PC-9 (cell line): ENCODE measurements around the gene GLIPR1L2. TPM values are rescaled to one million over a fixed set of nuclear protein-coding genes. Genes with fewer than 3 reads are reported as not detected.

Experiments
- BruUV-seq: library from RNA; stranded (reverse); fragments of 400-500 nt; replicated peaks from 2 replicates; lab custom pipeline; 2021; lab: Mats Ljungman, UMichigan
- CTCF ChIA-PET: fragments of 300-600 bp; sonication (Branson Sonifier 250); formaldehyde crosslinking; loops from one replicate; lab custom pipeline; 2022; ENCODE audit warnings: antibody characterized with exemption; lab: Charles Lee
- POLR2A ChIA-PET: fragments of 300-600 bp; sonication (Branson Sonifier 250); formaldehyde crosslinking; loops from one replicate; lab custom pipeline; 2022; ENCODE audit warnings: antibody characterized with exemption; ENCODE audit not compliant: unreplicated experiment; lab: Charles Lee
- DNase-seq, 2 experiments: peaks; one replicate each; pipeline versions ENCODE4 v3.0.0 to v3.0.0-alpha.2; 2015 to 2022; ENCODE audit warnings: mixed read lengths in 1 of 2
- H2AFZ ChIP-seq: fragments of 200-600 bp; sonication (generic); 2 replicates; pipeline ENCODE4 v1.8.1; 2017; ENCODE audit warnings: antibody characterized with exemption
- H3F3A ChIP-seq: fragments of 200-600 bp; sonication (generic); 2 replicates; pipeline ENCODE4 v1.8.1; 2017; ENCODE audit warnings: antibody characterized with exemption, mild to moderate bottlenecking, low read depth; ENCODE audit not compliant: insufficient read depth
- H3K27ac ChIP-seq: fragments of 200-600 bp; sonication (generic); 2 replicates; pipeline ENCODE4 v1.6.1; 2016; ENCODE audit warnings: mixed run types
- H3K27me3 ChIP-seq: fragments of 200-600 bp; sonication (generic); 2 replicates; pipeline ENCODE4 v1.6.1; 2016; ENCODE audit warnings: low read depth, mixed run types; ENCODE audit not compliant: insufficient read depth
- H3K36me3 ChIP-seq: fragments of 200-600 bp; sonication (generic); 2 replicates; pipeline ENCODE4 v1.6.1; 2016; ENCODE audit warnings: low read depth, mixed run types
- H3K4me1 ChIP-seq: fragments of 200-600 bp; sonication (generic); replicated peaks from 2 replicates; pipeline ENCODE4 v1.6.1; 2016; ENCODE audit warnings: mixed run types; ENCODE audit not compliant: insufficient read depth
- H3K4me2 ChIP-seq: fragments of 200-600 bp; sonication (generic); 2 replicates; pipeline ENCODE4 v1.6.1; 2017; ENCODE audit warnings: mixed run types
- H3K4me3 ChIP-seq: fragments of 200-600 bp; sonication (generic); 2 replicates; pipeline ENCODE4 v1.6.1; 2016; ENCODE audit warnings: mixed run types
- H3K79me2 ChIP-seq: fragments of 200-600 bp; sonication (generic); 2 replicates; pipeline ENCODE4 v1.6.1; 2017; ENCODE audit warnings: low read depth, mixed run types
- H3K9me2 ChIP-seq: fragments of 200-600 bp; sonication (generic); 2 replicates; pipeline ENCODE4 v1.8.1; 2017; ENCODE audit warnings: mild to moderate bottlenecking; ENCODE audit not compliant: insufficient read depth
- H3K9me3 ChIP-seq: fragments of 200-600 bp; sonication (generic); 2 replicates; pipeline ENCODE4 v1.8.1; 2016; ENCODE audit warnings: low read depth; ENCODE audit not compliant: insufficient read depth
- H4K20me1 ChIP-seq: fragments of 200-600 bp; sonication (generic); 2 replicates; pipeline ENCODE4 v1.8.1; 2017; ENCODE audit not compliant: insufficient read depth
- EZH2 ChIP-seq: fragments of 200-600 bp; sonication (generic); IDR thresholded peaks from 2 replicates; pipeline ENCODE4 v1.8.0; 2017; ENCODE audit warnings: antibody characterized with exemption, low read depth
- intact Hi-C: fragments of 100-400 bp; cut with micrococcal nuclease; formaldehyde crosslinking; loops from one replicate; pipeline ENCODE4 v1.10.0; 2022; ENCODE audit not compliant: unreplicated experiment
- total RNA-seq: library from RNA; stranded (reverse); gene quantifications from 2 replicates; pipeline ENCODE4 v1.2.3, GENCODE V29; 2021
- TF ChIP-seq, protein P1 (sequence below): fragments of 200-600 bp; sonication (generic); conservative IDR thresholded peaks from 2 replicates; pipeline ENCODE4 v1.6.1; 2017; ENCODE audit warnings: mixed run types, antibody characterized with exemption, mild to moderate bottlenecking, moderate library complexity

GLIPR1L2 gene
- total RNA-seq, 1 experiment from 2014 or later, result not detected

DNA sequence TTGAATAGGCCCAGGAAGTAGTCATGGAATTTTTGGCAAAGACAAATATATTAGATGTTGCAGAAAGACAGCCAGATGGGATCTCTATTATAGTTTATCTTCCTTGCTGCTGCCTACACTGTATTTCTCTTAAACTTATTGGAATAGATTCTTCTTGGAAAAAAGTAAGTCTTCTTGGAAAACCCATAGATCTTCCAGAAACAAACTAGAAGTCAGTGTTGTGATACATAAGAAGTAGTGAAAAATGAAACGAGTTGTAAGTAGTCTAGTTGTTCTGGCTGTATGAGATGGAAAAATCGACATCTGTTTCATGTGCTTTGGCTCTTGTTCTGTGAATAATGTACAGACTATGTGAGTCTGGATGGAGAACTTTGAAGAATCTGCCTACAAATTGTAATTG lies 29.0 kb downstream of the GLIPR1L2 start:
- DNase-seq, result no peak
- no peaks in the 10 kb centered on the region for H3K36me3 ChIP-seq
- no peak overlapping the region for H3K4me2 ChIP-seq
- H3K79me2 ChIP-seq, result no peaks in the 10 kb centered on the region
- no peak overlapping the region for H3K27ac ChIP-seq
- no peaks in the 10 kb centered on the region for H4K20me1 ChIP-seq
- H2AFZ ChIP-seq, result no peak overlapping the region
- no peaks in the 10 kb centered on the region for H3F3A ChIP-seq
- H3K27me3 ChIP-seq, result no peaks in the 10 kb centered on the region
- intact Hi-C loops, result no loop called here
- CTCF ChIA-PET, result no interaction called here
- BruUV-seq, result no TSS peak
- H3K4me3 ChIP-seq, result no peak overlapping the region
- no peaks in the 10 kb centered on the region for H3K4me1 ChIP-seq
- TF ChIP-seq, protein P1, sequence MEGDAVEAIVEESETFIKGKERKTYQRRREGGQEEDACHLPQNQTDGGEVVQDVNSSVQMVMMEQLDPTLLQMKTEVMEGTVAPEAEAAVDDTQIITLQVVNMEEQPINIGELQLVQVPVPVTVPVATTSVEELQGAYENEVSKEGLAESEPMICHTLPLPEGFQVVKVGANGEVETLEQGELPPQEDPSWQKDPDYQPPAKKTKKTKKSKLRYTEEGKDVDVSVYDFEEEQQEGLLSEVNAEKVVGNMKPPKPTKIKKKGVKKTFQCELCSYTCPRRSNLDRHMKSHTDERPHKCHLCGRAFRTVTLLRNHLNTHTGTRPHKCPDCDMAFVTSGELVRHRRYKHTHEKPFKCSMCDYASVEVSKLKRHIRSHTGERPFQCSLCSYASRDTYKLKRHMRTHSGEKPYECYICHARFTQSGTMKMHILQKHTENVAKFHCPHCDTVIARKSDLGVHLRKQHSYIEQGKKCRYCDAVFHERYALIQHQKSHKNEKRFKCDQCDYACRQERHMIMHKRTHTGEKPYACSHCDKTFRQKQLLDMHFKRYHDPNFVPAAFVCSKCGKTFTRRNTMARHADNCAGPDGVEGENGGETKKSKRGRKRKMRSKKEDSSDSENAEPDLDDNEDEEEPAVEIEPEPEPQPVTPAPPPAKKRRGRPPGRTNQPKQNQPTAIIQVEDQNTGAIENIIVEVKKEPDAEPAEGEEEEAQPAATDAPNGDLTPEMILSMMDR, result no peak
- no peak for TF ChIP-seq EZH2
- no peaks in the 10 kb centered on the region for H3K9me3 ChIP-seq
- no peaks in the 10 kb centered on the region for H3K9me2 ChIP-seq
- POLR2A ChIA-PET, result no interaction called here

DNA sequence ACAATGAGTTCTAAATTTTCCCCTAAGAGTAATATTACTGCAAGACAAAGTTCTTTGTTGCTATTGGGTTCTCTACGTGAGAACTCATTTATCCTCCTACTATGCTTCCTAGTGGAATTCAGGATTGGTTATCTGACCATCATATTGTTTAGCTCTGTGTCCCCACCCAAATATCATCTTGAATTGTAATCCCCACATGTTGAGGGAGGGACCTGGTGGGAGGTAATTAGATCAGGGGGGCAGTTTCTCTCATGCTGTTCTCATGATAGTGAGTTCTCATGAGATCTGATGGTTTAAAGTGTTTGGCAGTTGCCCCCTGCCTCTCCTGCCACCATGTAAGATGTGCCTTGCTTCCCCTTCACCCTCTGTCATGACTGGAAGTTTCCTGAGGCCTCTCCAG lies 36.6 kb downstream of the GLIPR1L2 start:
- no peaks in the 10 kb centered on the region for H3K36me3 ChIP-seq
- H3K4me3 ChIP-seq, result no peak overlapping the region
- CTCF ChIA-PET, result no interaction called here
- TF ChIP-seq, protein P1, result no peak
- TF ChIP-seq EZH2, result no peak
- no peaks in the 10 kb centered on the region for H3K27me3 ChIP-seq
- H3K79me2 ChIP-seq, result no peaks in the 10 kb centered on the region
- no TSS peak for BruUV-seq
- H3K4me1 ChIP-seq, result no peaks in the 10 kb centered on the region
- H4K20me1 ChIP-seq, result no peaks in the 10 kb centered on the region
- POLR2A ChIA-PET, result interaction anchor here (0.7 kb wide), 1 partner anchor 53 kb away, joined by 6 read pairs; the partner anchor contains the start of gene GLIPR1
- H3K27ac ChIP-seq, result no peak overlapping the region
- no peak for DNase-seq
- no peaks in the 10 kb centered on the region for H3F3A ChIP-seq
- intact Hi-C loops, result no loop called here
- no peaks in the 10 kb centered on the region for H3K9me2 ChIP-seq
- H3K9me3 ChIP-seq, result peaks cover 12% of the 10 kb centered on the region
- no peak overlapping the region for H3K4me2 ChIP-seq
- H2AFZ ChIP-seq, result no peak overlapping the region

DNA sequence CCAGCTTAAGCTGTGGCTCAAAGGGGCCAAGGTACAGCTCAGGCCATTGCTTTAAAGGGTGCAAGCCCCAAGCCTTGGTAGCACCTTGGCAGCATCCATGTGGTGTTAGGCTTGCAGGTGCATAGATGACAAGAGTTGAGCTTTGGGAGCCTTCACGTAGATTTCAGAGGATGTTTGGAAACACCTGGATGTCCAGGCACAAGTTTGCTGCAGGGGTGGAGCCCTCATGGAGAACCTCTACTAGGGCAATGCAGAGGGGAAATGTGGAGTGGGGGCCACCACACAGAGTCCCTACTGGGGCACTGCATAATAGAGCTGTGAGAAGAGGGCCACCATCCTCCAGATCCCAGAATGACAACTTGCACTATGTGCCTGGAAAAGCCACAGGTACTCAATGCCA lies 37.9 kb downstream of the GLIPR1L2 start:
- DNase-seq, result no peak
- intact Hi-C loops, result no loop called here
- no peaks in the 10 kb centered on the region for H3K4me1 ChIP-seq

More for the DNA sequence above, 37.9 kb downstream of the GLIPR1L2 start:
- TF ChIP-seq, protein P1, result no peak
- TF ChIP-seq EZH2, result no peak
- H3K4me3 ChIP-seq, result no peak overlapping the region
- BruUV-seq, result no TSS peak
- H3K79me2 ChIP-seq, result no peaks in the 10 kb centered on the region
- H4K20me1 ChIP-seq, result no peaks in the 10 kb centered on the region
- H3K27ac ChIP-seq, result no peak overlapping the region
- H3K36me3 ChIP-seq, result no peaks in the 10 kb centered on the region
- no peak overlapping the region for H3K4me2 ChIP-seq
- H3K9me2 ChIP-seq, result no peaks in the 10 kb centered on the region
- no peak overlapping the region for H2AFZ ChIP-seq
- no peaks in the 10 kb centered on the region for H3K27me3 ChIP-seq
- H3F3A ChIP-seq, result no peaks in the 10 kb centered on the region
- ChIA-PET CTCF (no interaction called here), POLR2A (no interaction called here)
- peaks cover 12% of the 10 kb centered on the region for H3K9me3 ChIP-seq
